ENCODE results near the gene KLC1.

KLC1 gene

GRCh38 chr14:103705118-103705503 is 76.1 kb downstream of the KLC1 start:
- no peak for DNase-seq (ENCODE audit: low read depth)

- no peak for DNase-seq (ENCODE audit: low read depth)
Measured at GRCh38 chr14:103705504-103706284, 76.7 kb downstream of the KLC1 start.

- DNase-seq (ENCODE audit: low read depth): no peak
Measured at GRCh38 chr14:103706551-103707328, 77.7 kb downstream of the KLC1 start.

GRCh38 chr14:103707329-103708263 is 78.6 kb downstream of the KLC1 start:
- no peak for DNase-seq (ENCODE audit: low read depth)

- DNase-seq (ENCODE audit: low read depth): no peak
Measured at GRCh38 chr14:103708750-103709187, 79.8 kb downstream of the KLC1 start.

GRCh38 chr14:103709814-103710213 is 80.8 kb downstream of the KLC1 start:
- no peak for DNase-seq (ENCODE audit: low read depth)

- DNase-seq (ENCODE audit: low read depth): no peak
Measured at GRCh38 chr14:103710771-103711377, 81.9 kb downstream of the KLC1 start.

DNA sequence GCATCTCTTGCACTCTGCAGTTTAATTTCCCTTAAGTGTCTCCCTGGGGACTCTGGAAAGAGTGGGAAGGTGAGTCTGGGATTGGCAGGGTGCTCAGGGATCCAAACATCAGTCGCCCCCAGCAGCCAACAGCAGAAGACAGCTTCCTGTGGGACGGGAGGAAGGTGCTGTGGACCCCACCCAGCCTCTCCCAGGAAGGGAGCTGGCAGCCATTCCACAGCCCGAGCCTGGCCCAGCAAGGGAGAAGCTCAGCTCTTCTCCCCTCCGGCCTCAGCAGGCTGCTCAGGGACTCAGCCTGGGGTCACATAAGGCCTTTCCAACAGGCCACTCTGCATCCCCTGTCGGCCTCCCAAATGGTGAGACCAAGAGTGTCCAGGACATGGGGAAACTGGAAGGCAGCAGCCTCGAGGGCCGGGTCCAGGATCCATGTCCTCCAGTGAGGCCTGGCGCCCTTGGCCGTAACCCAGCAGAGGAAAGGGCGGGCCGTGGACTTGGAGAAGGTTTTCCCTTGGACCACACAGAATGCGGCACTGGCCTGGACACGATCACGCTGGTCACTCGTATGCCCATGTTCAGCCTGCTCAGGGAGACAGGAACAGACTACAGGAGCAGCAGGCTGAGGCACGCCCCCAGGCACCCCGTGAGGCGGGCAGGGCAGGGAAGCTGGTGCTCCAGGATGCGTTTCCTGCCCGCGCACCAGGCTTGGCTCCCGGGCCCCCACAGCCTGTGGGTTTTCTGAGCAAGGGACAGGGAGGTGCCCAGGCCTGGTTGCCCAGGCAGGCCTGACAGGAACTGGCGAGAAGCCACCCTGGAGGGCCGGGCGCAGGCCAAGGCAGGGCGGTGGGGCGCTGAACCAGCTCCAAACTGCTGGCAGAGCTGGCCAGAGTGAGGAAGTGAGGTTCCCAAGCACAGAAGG is 82.8 kb downstream of the KLC1 start:
- no peak for DNase-seq (ENCODE audit: low read depth)

- DNase-seq (ENCODE audit: low read depth): no peak
Measured at GRCh38 chr14:103712633-103713247, 83.7 kb downstream of the KLC1 start.

DNA sequence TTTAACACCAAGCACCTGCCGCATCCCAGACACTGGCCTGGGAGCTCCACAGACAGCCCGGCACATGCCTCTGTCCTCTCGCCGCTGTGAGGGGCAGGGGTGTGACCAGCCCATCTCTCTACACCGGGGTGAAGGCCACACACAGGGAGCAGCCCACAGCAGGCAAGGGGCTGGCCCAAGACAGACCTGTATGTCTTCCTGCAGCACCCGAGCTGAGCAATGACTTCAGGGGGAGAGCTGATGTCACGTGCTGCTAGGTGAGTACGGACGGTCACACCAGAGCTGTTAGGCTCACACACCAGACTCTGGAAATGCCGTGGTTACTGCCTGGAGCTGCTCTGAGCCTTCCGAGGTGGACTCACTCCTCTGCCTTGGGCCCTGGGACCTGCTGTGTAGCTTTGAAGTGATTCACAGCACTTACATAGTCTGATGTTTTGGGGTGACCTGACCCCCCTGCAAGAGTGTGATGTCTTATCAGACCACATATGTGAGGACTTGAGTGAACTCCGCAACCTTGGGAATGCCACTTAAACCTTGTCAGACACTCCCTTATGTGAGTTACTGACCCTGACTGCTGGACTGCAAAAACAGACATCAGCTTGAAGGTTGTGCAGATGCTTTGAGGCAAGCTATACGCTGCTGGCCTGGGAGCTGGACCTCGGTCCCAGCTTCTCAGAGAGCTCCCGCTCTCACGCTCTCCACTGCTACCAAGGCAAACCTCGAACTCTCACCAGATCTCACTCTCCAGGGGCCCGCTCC is 84.5 kb downstream of the KLC1 start:
- no peak for DNase-seq (ENCODE audit: low read depth)

DNA sequence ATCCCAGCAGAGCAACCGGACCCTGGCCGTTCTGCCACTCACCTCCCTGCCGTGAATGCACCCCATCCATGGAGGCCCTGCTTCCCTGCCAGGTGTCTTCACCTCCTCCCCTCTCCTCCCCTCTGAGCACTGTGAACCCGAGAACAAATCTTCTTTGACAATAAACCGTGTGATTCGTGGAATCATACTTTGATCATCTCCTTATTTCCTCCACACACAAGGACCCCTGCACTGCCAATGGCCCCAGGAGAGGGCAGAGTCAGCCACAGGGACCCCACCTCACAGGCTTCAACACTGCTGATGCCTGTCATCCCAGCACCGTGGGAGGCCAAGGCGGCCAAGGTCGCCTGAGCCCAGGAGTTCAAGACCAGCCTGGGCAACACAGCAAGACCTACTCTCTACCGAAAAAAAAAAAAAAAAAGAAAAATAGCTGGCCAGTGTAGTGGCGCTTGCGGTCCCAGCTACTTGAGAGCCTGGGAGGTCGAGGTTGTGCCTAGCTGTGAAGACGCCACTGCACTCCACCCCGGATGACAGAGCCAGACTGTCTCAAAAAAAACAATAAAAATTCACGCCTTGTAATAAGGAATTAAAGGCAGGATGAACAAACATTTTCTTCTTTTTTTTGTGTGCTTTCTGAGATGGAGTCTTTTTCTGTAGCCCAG is 85.2 kb downstream of the KLC1 start:
- DNase-seq (ENCODE audit: low read depth): no peak

DNA sequence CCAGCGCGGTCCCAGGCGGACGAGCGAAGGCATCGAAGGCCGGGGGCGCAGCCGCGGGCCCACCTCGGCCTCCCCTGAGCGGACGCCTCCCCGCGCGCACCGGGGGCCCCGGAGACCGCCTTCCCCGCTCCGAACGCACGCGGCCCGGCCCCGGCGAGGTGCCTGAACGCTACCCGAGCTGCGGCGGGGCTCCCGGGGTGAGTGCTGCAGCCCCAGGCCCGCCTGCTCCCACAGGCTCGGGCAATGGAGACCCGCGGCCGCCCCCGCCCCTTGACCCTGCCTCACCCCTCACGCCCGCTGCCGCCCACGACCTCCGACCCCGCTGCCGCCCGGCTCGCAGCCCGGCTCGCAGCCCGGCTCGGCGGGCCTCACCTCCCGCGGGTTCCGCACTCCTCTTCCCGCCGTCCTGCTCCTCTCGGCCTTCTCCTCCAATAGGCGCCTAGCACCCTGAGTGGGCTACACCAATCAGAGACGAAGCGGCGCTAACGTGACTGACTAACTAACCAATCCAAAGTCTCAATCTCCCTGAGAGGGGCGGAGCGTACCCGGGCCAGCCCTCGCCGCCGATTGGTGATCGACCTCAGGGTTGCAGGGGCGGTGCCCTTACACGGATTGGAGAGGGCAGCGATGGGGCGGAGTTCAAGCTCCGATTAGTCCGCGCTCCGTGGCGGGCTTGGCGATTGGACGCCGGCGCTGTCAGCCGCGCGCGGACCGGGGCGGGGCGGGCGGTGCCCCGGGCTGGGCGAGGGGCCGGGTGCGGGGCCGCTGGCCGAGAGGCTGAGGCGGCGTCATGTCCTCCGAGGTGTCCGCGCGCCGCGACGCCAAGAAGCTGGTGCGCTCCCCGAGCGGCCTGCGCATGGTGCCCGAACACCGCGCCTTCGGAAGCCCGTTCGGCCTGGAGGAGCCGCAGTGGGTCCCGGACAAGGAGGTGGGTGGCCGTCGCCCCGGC is 86.3 kb downstream of the KLC1 start, which contains the start of the genes XRCC3 and ZFYVE21:
XRCC3 (minus strand) TSS at position 400 of the 949 bp plus-strand sequence. CDS start 4,364 bp downstream, outside the sequence.
ZFYVE21 (plus strand) TSS at position 759 of the 949 bp plus-strand sequence; CDS start at position 791, 32 bp downstream.
- peak; percentile 99 for DNase-seq (ENCODE audit: low read depth)

GRCh38 chr14:103716091-103716801 is 87.2 kb downstream of the KLC1 start:
- no peak for DNase-seq (ENCODE audit: low read depth)

GRCh38 chr14:103716899-103717411 is 87.9 kb downstream of the KLC1 start:
- DNase-seq (ENCODE audit: low read depth): no peak

DNA sequence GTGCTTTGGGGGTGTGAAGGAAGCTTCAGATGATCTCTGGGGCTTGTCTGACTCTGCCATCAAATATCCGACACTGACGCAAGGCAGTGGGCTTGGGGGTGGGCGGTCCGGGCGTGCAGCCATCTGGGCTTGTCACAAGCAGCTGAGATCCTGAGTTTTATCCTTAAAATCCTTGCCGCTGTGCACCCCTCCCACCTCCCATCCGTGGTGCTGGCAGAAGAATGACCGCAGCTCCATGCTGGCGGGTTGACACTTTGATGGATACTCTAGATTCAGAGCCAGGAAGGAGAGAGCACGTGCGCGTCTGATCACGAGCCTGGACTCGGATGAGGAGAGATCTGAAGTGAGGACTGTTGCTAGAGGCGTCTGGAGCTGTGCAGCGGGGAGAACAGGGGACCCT is 89.6 kb downstream of the KLC1 start:
- DNase-seq (ENCODE audit: low read depth): no peak

- no peak for DNase-seq (ENCODE audit: low read depth)
Measured at GRCh38 chr14:103719751-103720150, 90.7 kb downstream of the KLC1 start.

Measured in activated T-helper 9 cell treated with anti-CD3 and anti-CD28 coated beads, Interleukin-2, amount 50 U/mL, for 16 hours (primary cell).